HEK293T (cell line): ENCODE results near the gene TCAIM.

ENCODE experiments used
- BHLHE40 ChIP-seq: fragments of 450-650 bp; IDR thresholded peaks from 2 replicates; pipeline ENCODE4 v1.6.1; 2016; ENCODE audit warnings: mild to moderate bottlenecking, moderate library complexity, borderline replicate concordance
- ELF4 ChIP-seq: fragments of 450-650 bp; IDR thresholded peaks from 2 replicates; pipeline ENCODE4 v1.6.1; 2017; ENCODE audit warnings: antibody characterized with exemption
- FOXK2 ChIP-seq: fragments of 450-650 bp; IDR thresholded peaks from 2 replicates; pipeline ENCODE4 v1.6.1; 2016; ENCODE audit warnings: mild to moderate bottlenecking
- HDGF ChIP-seq: fragments of 450-650 bp; IDR thresholded peaks from 2 replicates; pipeline ENCODE4 v1.6.1; 2017; ENCODE audit warnings: antibody characterized with exemption, borderline replicate concordance
- L3MBTL2 ChIP-seq: fragments of 450-650 bp; conservative IDR thresholded peaks from 2 replicates; pipeline ENCODE4 v1.6.1; 2016; ENCODE audit warnings: mild to moderate bottlenecking
- NFRKB ChIP-seq: fragments of 450-650 bp; IDR thresholded peaks from 2 replicates; pipeline ENCODE4 v1.6.1; 2016; ENCODE audit warnings: mild to moderate bottlenecking, moderate library complexity

- TF ChIP-seq HDGF (no peak), ELF4 (no peak), FOXK2 (no peak), BHLHE40 (no peak), NFRKB (no peak), L3MBTL2 (no peak)
Observed at GRCh38 chr3:44340058-44340395, 1.5 kb downstream of the TCAIM start.
